SK-N-SH (cell line): ENCODE data around the gene MRPS35.

Experiments used
- EP300 ChIP-seq, 2 experiments: IDR thresholded peaks; 2 replicates each; pipeline versions ENCODE4 v1.4.0 to v1.6.1; 2012; ENCODE audit warnings: borderline replicate concordance in 1 of 2, low read depth in 1 of 2, low read length in 1 of 2
- EZH2phosphoT487 ChIP-seq: fragments of 200-600 bp; sonication (generic); IDR thresholded peaks from 2 replicates; pipeline ENCODE4 v1.6.1; 2017; ENCODE audit warnings: low read depth, mixed run types, mild to moderate bottlenecking, antibody characterized with exemption, moderate library complexity, borderline replicate concordance
- GATA2 ChIP-seq: sonication (generic); formaldehyde crosslinking; IDR thresholded peaks from 2 replicates; pipeline ENCODE4 v1.5.0; 2020; ENCODE audit warnings: mild to moderate bottlenecking, missing genetic modification reagents
- PBX3 ChIP-seq: IDR thresholded peaks from 2 replicates; pipeline ENCODE4; 2012
- POLR2AphosphoS5 ChIP-seq: IDR thresholded peaks from 2 replicates; pipeline ENCODE4 v1.6.1; 2012; ENCODE audit warnings: low read depth, low read length
- RCOR1 ChIP-seq: fragments of 150-350 bp; IDR thresholded peaks from 2 replicates; pipeline ENCODE4 v1.6.1; 2017; ENCODE audit warnings: antibody characterized with exemption, low read length
- REST ChIP-seq: IDR thresholded peaks from 2 replicates; pipeline ENCODE4 v1.6.1; 2012; ENCODE audit warnings: mild to moderate bottlenecking, low read depth, low read length, moderate library complexity
- SMC3 ChIP-seq: IDR thresholded peaks from 2 replicates; pipeline ENCODE4 v1.6.1; 2012; ENCODE audit warnings: low read depth, low read length, improper control_type of control experiment
- TAF1 ChIP-seq: IDR thresholded peaks from 2 replicates; pipeline ENCODE4 v1.6.1; 2012; ENCODE audit warnings: low read depth, mild to moderate bottlenecking, low read length, moderate library complexity, borderline replicate concordance
- TEAD4 ChIP-seq: IDR thresholded peaks from 2 replicates; pipeline ENCODE4 v1.4.0; 2012; ENCODE audit warnings: mild to moderate bottlenecking, borderline replicate concordance; ENCODE audit not compliant: insufficient read depth
- YY1 ChIP-seq: IDR thresholded peaks from 2 replicates; pipeline ENCODE4 v1.4.0; 2012; ENCODE audit warnings: low read depth, mild to moderate bottlenecking
- TF ChIP-seq, protein P1 (sequence below): fragments of 200-600 bp; sonication (generic); IDR thresholded peaks from 2 replicates; pipeline ENCODE4 v1.6.1; 2017; ENCODE audit warnings: antibody characterized with exemption, mild to moderate bottlenecking, moderate library complexity

GRCh38 chr12:27710592-27711316 is at the start of gene MRPS35:
- TF ChIP-seq YY1 (peak; percentile 99), EP300 (IDR thresholded peaks at IDR 0.05; ENCODE audit: borderline replicate concordance in 1 of 2, low read depth in 1 of 2, low read length in 1 of 2) (no peak), TAF1 (peak; percentile 97), REST (peak; percentile 76), RCOR1 (peak; percentile 39; the same call in 1 of the 2 replicates), SMC3 (no peak; the same call in 1 of the 2 replicates), GATA2 (no peak), POLR2AphosphoS5 (peak; percentile 93), EZH2phosphoT487 (no peak), PBX3 (no peak), TEAD4 (no peak)
- TF ChIP-seq, protein P1, sequence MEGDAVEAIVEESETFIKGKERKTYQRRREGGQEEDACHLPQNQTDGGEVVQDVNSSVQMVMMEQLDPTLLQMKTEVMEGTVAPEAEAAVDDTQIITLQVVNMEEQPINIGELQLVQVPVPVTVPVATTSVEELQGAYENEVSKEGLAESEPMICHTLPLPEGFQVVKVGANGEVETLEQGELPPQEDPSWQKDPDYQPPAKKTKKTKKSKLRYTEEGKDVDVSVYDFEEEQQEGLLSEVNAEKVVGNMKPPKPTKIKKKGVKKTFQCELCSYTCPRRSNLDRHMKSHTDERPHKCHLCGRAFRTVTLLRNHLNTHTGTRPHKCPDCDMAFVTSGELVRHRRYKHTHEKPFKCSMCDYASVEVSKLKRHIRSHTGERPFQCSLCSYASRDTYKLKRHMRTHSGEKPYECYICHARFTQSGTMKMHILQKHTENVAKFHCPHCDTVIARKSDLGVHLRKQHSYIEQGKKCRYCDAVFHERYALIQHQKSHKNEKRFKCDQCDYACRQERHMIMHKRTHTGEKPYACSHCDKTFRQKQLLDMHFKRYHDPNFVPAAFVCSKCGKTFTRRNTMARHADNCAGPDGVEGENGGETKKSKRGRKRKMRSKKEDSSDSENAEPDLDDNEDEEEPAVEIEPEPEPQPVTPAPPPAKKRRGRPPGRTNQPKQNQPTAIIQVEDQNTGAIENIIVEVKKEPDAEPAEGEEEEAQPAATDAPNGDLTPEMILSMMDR, result no peak
